Measurements from ENCODE around the gene TPTE.
"Not testable (repeated sequence)": the region's sequence is repeated elsewhere in the genome, so short reads cannot be mapped to it uniquely, and the experiment has no call there.

TPTE gene

DNA sequence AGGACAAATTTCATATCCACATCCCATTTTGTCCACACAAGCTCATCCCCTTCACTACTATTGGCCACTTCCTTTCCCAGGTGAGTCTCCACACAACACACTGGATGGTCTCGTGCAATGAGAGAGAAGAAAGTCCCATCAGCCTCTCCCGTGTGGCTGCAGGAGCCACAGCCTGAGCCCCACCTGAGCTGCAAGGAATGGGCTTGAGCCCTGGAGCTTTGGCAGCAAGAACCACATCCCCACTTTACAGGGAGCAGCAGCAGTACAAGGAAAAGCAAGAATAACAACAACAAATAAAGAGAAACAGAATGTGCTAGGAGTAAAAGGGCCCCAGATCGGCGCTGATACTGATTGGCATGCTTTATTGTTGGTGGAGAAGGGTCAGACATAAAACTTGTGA is 117.7 kb downstream of the TPTE start:
- no peak for TF ChIP-seq ZFX (IDR thresholded peaks at IDR 0.05; ENCODE audit: borderline replicate concordance)
- TF ChIP-seq, protein P1, sequence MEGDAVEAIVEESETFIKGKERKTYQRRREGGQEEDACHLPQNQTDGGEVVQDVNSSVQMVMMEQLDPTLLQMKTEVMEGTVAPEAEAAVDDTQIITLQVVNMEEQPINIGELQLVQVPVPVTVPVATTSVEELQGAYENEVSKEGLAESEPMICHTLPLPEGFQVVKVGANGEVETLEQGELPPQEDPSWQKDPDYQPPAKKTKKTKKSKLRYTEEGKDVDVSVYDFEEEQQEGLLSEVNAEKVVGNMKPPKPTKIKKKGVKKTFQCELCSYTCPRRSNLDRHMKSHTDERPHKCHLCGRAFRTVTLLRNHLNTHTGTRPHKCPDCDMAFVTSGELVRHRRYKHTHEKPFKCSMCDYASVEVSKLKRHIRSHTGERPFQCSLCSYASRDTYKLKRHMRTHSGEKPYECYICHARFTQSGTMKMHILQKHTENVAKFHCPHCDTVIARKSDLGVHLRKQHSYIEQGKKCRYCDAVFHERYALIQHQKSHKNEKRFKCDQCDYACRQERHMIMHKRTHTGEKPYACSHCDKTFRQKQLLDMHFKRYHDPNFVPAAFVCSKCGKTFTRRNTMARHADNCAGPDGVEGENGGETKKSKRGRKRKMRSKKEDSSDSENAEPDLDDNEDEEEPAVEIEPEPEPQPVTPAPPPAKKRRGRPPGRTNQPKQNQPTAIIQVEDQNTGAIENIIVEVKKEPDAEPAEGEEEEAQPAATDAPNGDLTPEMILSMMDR (IDR thresholded peaks at IDR 0.05): no peak
- H3K27ac ChIP-seq: no peak overlapping the region

DNA sequence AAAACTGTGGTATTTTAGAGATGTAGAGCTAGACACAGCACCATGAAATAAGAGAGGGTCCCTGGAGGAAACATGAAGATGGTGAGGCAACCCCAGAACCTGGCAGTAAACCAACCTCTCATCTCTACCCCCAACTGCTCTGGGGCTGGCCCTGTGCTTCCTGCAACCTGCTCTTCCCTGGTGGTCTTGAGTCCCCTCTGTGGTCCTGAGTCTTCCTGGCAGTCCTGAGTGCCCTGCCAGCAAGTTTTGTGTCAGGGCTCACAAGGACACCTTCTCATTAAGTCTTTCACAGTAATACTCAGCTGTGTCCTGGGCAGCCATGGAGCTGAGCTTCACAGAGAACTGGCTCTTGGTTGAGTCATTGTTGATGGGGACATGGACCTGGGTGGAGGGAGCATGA is 118.4 kb downstream of the TPTE start:
- H3K27ac ChIP-seq: not testable (repeated sequence)

DNA sequence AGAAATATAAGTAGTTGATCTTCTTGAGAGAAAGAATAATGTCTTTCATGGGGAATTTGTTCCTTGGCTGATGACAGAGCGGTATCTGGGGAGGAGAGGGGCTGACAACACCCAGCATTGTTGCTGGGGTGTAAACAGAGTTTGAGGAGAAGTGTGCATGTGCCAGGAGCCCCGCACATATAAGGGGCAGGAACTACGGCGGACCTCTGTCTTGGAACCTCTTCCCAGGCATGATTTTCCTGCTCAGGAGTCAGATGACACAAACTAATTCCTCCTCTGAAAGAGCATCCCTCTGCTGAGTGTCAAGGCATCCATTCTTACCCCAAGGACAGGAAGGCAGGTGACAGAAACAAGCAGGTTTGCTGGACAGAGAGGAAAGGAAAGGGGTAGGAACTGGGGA is 119.1 kb downstream of the TPTE start:
- H3K27ac ChIP-seq: no peak overlapping the region
- TF ChIP-seq ZFX (IDR thresholded peaks at IDR 0.05; ENCODE audit: borderline replicate concordance): no peak
- TF ChIP-seq, protein P1 (IDR thresholded peaks at IDR 0.05): no peak

DNA sequence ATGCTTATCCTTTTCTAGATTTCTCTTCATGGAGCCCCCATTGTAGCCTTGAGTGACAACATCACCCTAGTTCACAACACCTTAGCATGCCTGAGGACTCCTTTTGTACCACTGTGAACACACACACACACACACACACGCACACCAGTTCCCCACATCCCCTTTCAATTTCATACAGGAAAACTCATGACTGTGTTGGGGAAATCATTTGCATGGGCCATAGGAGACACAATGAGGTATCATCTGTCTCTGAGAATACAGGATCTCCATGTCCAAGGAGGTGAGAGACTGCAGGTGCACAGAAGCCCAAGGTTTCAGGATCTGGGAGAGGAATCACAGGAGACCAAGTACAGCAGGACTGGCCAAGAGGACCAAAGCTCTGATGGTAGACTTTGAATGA is 119.7 kb downstream of the TPTE start:
- H3K27ac ChIP-seq: no peak overlapping the region
- TF ChIP-seq, protein P1 (IDR thresholded peaks at IDR 0.05): no peak
- no peak for TF ChIP-seq ZFX (IDR thresholded peaks at IDR 0.05; ENCODE audit: borderline replicate concordance)

DNA sequence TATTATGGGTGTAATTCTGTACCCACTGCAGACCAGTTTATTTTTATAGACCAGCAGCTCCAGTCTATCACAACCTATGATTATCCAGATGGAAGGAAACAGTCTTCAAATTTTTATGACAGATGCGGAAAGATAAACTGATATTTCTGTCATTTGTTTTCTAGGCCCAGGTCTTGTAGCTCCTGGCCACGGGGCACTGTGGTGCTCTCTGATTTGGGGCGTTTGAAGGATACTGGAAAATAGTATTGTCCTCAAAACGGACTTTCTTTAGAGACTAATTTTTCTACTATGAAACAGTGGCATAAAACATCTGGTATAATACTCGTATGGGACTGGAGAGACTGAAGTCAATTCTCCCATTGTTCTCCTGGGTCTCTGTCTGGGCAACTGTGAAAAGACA is 124.3 kb downstream of the TPTE start:
- not testable (repeated sequence) for H3K27ac ChIP-seq

DNA sequence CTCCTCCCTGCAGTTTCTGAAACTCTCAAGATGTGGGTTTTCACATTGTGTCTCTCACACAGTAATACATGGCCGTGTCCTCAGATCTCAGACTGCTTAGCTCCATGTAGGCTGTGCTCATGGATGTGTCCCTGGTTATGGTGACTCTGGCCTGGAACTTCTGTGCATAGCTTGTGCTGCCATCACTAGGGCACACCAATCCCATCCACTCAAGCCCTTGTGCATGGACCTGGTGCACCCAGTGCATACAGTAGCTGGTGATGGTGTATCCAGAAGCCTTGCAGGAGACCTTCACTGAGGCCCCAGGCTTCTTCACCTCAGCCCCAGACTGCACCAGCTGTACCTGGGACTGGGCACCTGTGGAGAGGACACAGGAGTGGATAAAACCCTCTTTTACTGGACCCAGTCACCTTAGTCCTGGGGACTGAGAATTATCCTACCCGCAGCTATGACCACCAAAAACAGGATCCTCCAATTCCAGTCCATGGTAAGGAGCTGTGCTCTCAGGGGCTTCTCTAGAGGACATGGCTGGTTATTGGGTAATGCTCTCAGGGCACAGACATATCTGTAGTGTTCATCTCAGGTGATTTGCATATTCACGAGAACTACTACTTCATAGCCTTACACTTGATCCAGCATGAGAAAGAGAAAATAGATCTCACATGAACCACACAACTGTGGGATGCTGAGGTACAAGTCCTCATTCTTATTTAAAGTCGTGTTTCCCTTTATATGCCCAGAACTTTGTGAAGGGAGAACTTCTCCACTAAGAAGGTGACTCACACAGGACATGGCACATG is 128.2 kb downstream of the TPTE start:
- H3K27ac ChIP-seq: not testable (repeated sequence)

DNA sequence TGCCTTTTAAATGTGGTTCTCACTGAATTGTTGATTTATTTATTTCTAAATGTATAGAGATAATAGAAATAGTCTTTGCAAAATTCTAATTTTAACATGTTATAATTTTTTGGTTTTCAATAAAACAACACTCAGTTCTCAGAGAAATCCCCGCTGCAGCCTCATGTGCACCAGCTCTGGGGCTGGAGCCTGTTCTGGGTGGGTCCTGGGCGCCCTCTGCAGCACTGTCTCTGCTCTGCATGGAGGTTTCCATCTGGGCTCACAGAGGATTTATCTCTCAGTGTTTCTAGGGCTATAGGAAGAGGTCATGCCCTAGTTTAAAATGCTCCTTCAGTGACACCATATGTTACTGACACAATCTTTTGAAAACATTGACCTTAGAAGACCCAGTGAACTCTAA is 128.9 kb downstream of the TPTE start:
- TF ChIP-seq, protein P1 (IDR thresholded peaks at IDR 0.05): peak; percentile 59
- H3K27ac ChIP-seq: not testable (repeated sequence)
